SK-N-SH (cell line): ENCODE results near the gene AFAP1. TPM values are rescaled to one million over a fixed set of nuclear protein-coding genes. Genes with fewer than 3 reads are reported as not detected.

Source experiments
- CTCF ChIA-PET: fragments of 300-600, 350-600 bp; formaldehyde crosslinking; extraction: SDS; loops from one replicate; lab custom pipeline; 2021; lab: Yijun Ruan, JAX
- POLR2A ChIA-PET: fragments of 350-600 bp; sonication (Branson Sonifier 250); formaldehyde crosslinking; extraction: SDS; loops from one replicate; lab custom pipeline; 2020; ENCODE audit warnings: antibody characterized with exemption, inconsistent platforms; lab: Yijun Ruan, JAX
- DNase-seq: peaks from one replicate; pipeline ENCODE4 v3.0.0; 2012
- H2AFZ ChIP-seq: fragments of 200-600 bp; sonication (generic); 2 replicates; pipeline ENCODE4 v1.8.1; 2016; ENCODE audit warnings: antibody characterized with exemption, mild to moderate bottlenecking, low read depth
- H3F3A ChIP-seq: fragments of 200-600 bp; sonication (generic); replicated peaks from 2 replicates; pipeline ENCODE3; 2016; ENCODE audit warnings: antibody characterized with exemption, mild to moderate bottlenecking; ENCODE audit not compliant: insufficient read depth
- H3K27ac ChIP-seq, 2 experiments: fragments of 200-500 bp in 1 of 2; fragments of 200-600 bp in 1 of 2; sonication (Bioruptor generic) in 1 of 2; sonication (generic), shearing (Covaris generic) in 1 of 2; 2 replicates each; pipeline versions ENCODE4 v1.5.1 to v1.6.1; 2014 to 2016; ENCODE audit warnings: low read depth in 2 of 2, inconsistent platforms in 1 of 2, low read length in 1 of 2, mild to moderate bottlenecking in 1 of 2, mixed read lengths in 1 of 2
- H3K27me3 ChIP-seq: fragments of 200-600 bp; sonication (generic), shearing (Covaris generic); 2 replicates; pipeline ENCODE4 v1.6.1; 2016; ENCODE audit warnings: mixed run types; ENCODE audit not compliant: insufficient read depth
- H3K36me3 ChIP-seq, 2 experiments: fragments of 200-500 bp in 1 of 2; fragments of 200-600 bp in 1 of 2; sonication (Bioruptor generic) in 1 of 2; sonication (generic) in 1 of 2; replicated peaks in 1 of 2; 2 replicates each; pipeline versions ENCODE3 to v1.5.1; 2014 to 2016; ENCODE audit warnings: low read length in 1 of 2, mild to moderate bottlenecking in 1 of 2; ENCODE audit not compliant: insufficient read depth in 2 of 2, control insufficient read depth in 1 of 2
- H3K4me1 ChIP-seq, 2 experiments: fragments of 200-500 bp in 1 of 2; fragments of 200-600 bp in 1 of 2; sonication (Bioruptor generic) in 1 of 2; sonication (generic), shearing (Covaris generic) in 1 of 2; 2 replicates each; pipeline versions ENCODE4 v1.5.1 to v1.6.1; 2014 to 2016; ENCODE audit warnings: low read depth in 1 of 2, low read length in 1 of 2, mixed run types in 1 of 2; ENCODE audit not compliant: insufficient read depth in 2 of 2, control insufficient read depth in 1 of 2
- H3K4me2 ChIP-seq: fragments of 200-600 bp; sonication (generic), shearing (Covaris generic); 2 replicates; pipeline ENCODE4 v1.6.1; 2017; ENCODE audit warnings: mixed run types
- H3K4me3 ChIP-seq, 2 experiments: fragments of 200-500 bp in 1 of 2; fragments of 200-600 bp in 1 of 2; sonication (Bioruptor generic) in 1 of 2; sonication (generic), shearing (Covaris generic) in 1 of 2; 2 replicates each; pipeline versions ENCODE4 v1.5.1 to v1.8.1; 2014 to 2016; ENCODE audit warnings: low read depth in 2 of 2, inconsistent platforms in 1 of 2, low read length in 1 of 2, mild to moderate bottlenecking in 1 of 2, mixed read lengths in 1 of 2, moderate library complexity in 1 of 2
- H3K79me2 ChIP-seq: fragments of 200-600 bp; sonication (generic); 2 replicates; pipeline ENCODE4 v1.8.1; 2017; ENCODE audit warnings: mild to moderate bottlenecking; ENCODE audit not compliant: insufficient read depth
- H3K9ac ChIP-seq: fragments of 200-600 bp; sonication (generic); 2 replicates; pipeline ENCODE4 v1.6.1; 2017; ENCODE audit warnings: mixed run types
- H3K9me2 ChIP-seq: fragments of 200-600 bp; sonication (generic); 2 replicates; pipeline ENCODE4 v1.6.1; 2017; ENCODE audit warnings: mixed run types
- H3K9me3 ChIP-seq: fragments of 200-600 bp; sonication (generic); 2 replicates; pipeline ENCODE4 v1.6.1; 2017; ENCODE audit warnings: mixed run types, mild to moderate bottlenecking, moderate library complexity
- H4K20me1 ChIP-seq: fragments of 200-600 bp; sonication (generic); 2 replicates; pipeline ENCODE4 v1.6.1; 2017; ENCODE audit warnings: mild to moderate bottlenecking, mixed run types; ENCODE audit not compliant: insufficient read depth
- CHD2 ChIP-seq: fragments of 150-350 bp; IDR thresholded peaks from 2 replicates; pipeline ENCODE4 v1.6.1; 2018; ENCODE audit warnings: low read length; ENCODE audit not compliant: partially characterized antibody
- CTCF ChIP-seq: fragments of 200-600 bp; sonication (generic); IDR thresholded peaks from 2 replicates; pipeline ENCODE4 v1.6.1; 2017; ENCODE audit warnings: antibody characterized with exemption, mild to moderate bottlenecking, moderate library complexity
- EP300 ChIP-seq, 2 experiments: IDR thresholded peaks; 2 replicates each; pipeline versions ENCODE4 v1.4.0 to v1.6.1; 2012; ENCODE audit warnings: borderline replicate concordance in 1 of 2, low read depth in 1 of 2, low read length in 1 of 2
- EZH2phosphoT487 ChIP-seq: fragments of 200-600 bp; sonication (generic); IDR thresholded peaks from 2 replicates; pipeline ENCODE4 v1.6.1; 2017; ENCODE audit warnings: low read depth, mixed run types, mild to moderate bottlenecking, antibody characterized with exemption, moderate library complexity, borderline replicate concordance
- FOXJ3 ChIP-seq: sonication (generic); formaldehyde crosslinking; IDR thresholded peaks from 2 replicates; pipeline ENCODE4 v1.5.1; 2020; ENCODE audit warnings: mild to moderate bottlenecking, missing genetic modification reagents
- GATA2 ChIP-seq: sonication (generic); formaldehyde crosslinking; IDR thresholded peaks from 2 replicates; pipeline ENCODE4 v1.5.0; 2020; ENCODE audit warnings: mild to moderate bottlenecking, missing genetic modification reagents
- MXI1 ChIP-seq: IDR thresholded peaks from 2 replicates; pipeline ENCODE4 v1.6.1; 2012; ENCODE audit warnings: mild to moderate bottlenecking, low read depth, low read length, improper control_type of control experiment
- NFIC ChIP-seq: IDR thresholded peaks from 2 replicates; pipeline ENCODE4 v1.4.0; 2012; ENCODE audit warnings: borderline replicate concordance
- PBX3 ChIP-seq: IDR thresholded peaks from 2 replicates; pipeline ENCODE4; 2012
- RAD21 ChIP-seq: IDR thresholded peaks from 2 replicates; pipeline ENCODE4 v1.6.1; 2012; ENCODE audit warnings: mild to moderate bottlenecking, low read length
- RCOR1 ChIP-seq: fragments of 150-350 bp; IDR thresholded peaks from 2 replicates; pipeline ENCODE4 v1.6.1; 2017; ENCODE audit warnings: antibody characterized with exemption, low read length
- REST ChIP-seq: IDR thresholded peaks from 2 replicates; pipeline ENCODE4 v1.6.1; 2012; ENCODE audit warnings: mild to moderate bottlenecking, low read depth, low read length, moderate library complexity
- RXRA ChIP-seq: IDR thresholded peaks from 2 replicates; pipeline ENCODE4 v1.4.0; 2012; ENCODE audit warnings: low read depth, mild to moderate bottlenecking, borderline replicate concordance
- SMC3 ChIP-seq: IDR thresholded peaks from 2 replicates; pipeline ENCODE4 v1.6.1; 2012; ENCODE audit warnings: low read depth, low read length, improper control_type of control experiment
- TAF1 ChIP-seq: IDR thresholded peaks from 2 replicates; pipeline ENCODE4 v1.6.1; 2012; ENCODE audit warnings: low read depth, mild to moderate bottlenecking, low read length, moderate library complexity, borderline replicate concordance
- TCF12 ChIP-seq: IDR thresholded peaks from 2 replicates; pipeline ENCODE4 v1.4.0; 2012
- WGBS: methylation state at CpG from one replicate; pipeline ENCODE4 v1.1.6; 2017; ENCODE audit warnings: low lambda C conversion rate; 5-methylcytosine and 5-hydroxymethylcytosine counted together
- polyA plus RNA-seq, 3 experiments: library from polyadenylated mRNA; depleted of rRNA; stranded (reverse); fragments of >200 nt; gene quantifications; 2 replicates each; pipeline ENCODE4 v1.2.3, GENCODE V29; 2012

Gene AFAP1
- polyA plus RNA-seq, 1 of the 3 experiments (the other 2 are of a cell fraction): 67.9 TPM

GRCh38 chr4:7822137-7822505 lies 117.5 kb downstream of the AFAP1 start:
- no peak overlapping the region for H3K4me3 ChIP-seq
- H2AFZ ChIP-seq: no peak overlapping the region
- H3K79me2 ChIP-seq: peaks cover 100% of the 10 kb centered on the region
- H3F3A ChIP-seq: peaks cover 36% of the 10 kb centered on the region
- H4K20me1 ChIP-seq: no peaks in the 10 kb centered on the region
- no peak overlapping the region for H3K9ac ChIP-seq
- H3K9me2 ChIP-seq: no peaks in the 10 kb centered on the region
- H3K9me3 ChIP-seq: no peaks in the 10 kb centered on the region
- 90% methylated on average over 6 of the region's 6 CpGs for WGBS
- CTCF ChIA-PET: interaction anchor here (1.0 to 17.8 kb wide), 9 partner anchors 17 to 194 kb away, joined by 3 to 228 read pairs (median 4); no protein-coding TSS in a partner anchor
- POLR2A ChIA-PET: interaction anchor here (1.3 kb wide), 1 partner anchor 70 kb away, joined by 4 read pairs; no protein-coding TSS in a partner anchor
- H3K27me3 ChIP-seq: no peaks in the 10 kb centered on the region
- DNase-seq: no peak
- H3K4me2 ChIP-seq: no peak overlapping the region
- peaks cover 43 to 76% of the 10 kb centered on the region in 2 experiments for H3K36me3 ChIP-seq
- no peak for TF ChIP-seq RXRA
- no peak for TF ChIP-seq TAF1
- TF ChIP-seq PBX3: no peak
- H3K27ac ChIP-seq: peak overlapping the region; percentile 87 to 99; a peak in 3 of 4 replicates
- peaks cover 33 to 83% of the 10 kb centered on the region in 2 experiments for H3K4me1 ChIP-seq

GRCh38 chr4:7821245-7822136 lies 118.2 kb downstream of the AFAP1 start:
- Histone ChIP-seq H3K79me2 (peaks cover 100% of the 10 kb centered on the region), H3K9me3 (no peaks in the 10 kb centered on the region), H3K27ac (peak overlapping the region; percentile 87 to 99; a peak in 3 of 4 replicates), H2AFZ (no peak overlapping the region), H3F3A (peaks cover 34% of the 10 kb centered on the region), H3K9me2 (no peaks in the 10 kb centered on the region), H3K4me3 (no peak overlapping the region), H3K27me3 (no peaks in the 10 kb centered on the region), H3K36me3 (peaks cover 42 to 76% of the 10 kb centered on the region in 2 experiments), H4K20me1 (no peaks in the 10 kb centered on the region), H3K4me1 (peaks cover 33 to 85% of the 10 kb centered on the region in 2 experiments), H3K9ac (no peak overlapping the region), H3K4me2 (no peak overlapping the region)
- peak; percentile 67 for DNase-seq
- 75% methylated on average over 11 of the region's 11 CpGs for WGBS
- CTCF ChIA-PET: interaction anchor here (0.7 to 17.8 kb wide), 15 partner anchors 8 to 194 kb away, joined by 3 to 228 read pairs (median 3); no protein-coding TSS in a partner anchor
- POLR2A ChIA-PET: interaction anchor here (0.7 to 1.3 kb wide), 2 partner anchors 71 to 73 kb away, joined by 3 to 4 read pairs; no protein-coding TSS in a partner anchor
- TF ChIP-seq RCOR1 (peak; percentile 93), GATA2 (CRISPR knock-in tag) (peak; percentile 94), TCF12 (0 out of 2 replicates have a peak, but pooled peaks have one; percentile 18), CHD2 (peak; percentile 83), MXI1 (peak; percentile 97), FOXJ3 (CRISPR knock-in tag) (peak; percentile 89), EZH2phosphoT487 (no peak), CTCF (no peak), SMC3 (no peak), EP300 (IDR thresholded peaks at IDR 0.05; ENCODE audit: borderline replicate concordance in 1 of 2, low read depth in 1 of 2, low read length in 1 of 2) (peak in 1 of 2 experiments; percentile 88; a peak in 2 of 4 replicates), RAD21 (no peak), REST (no peak), NFIC (no peak)
